ENCODE measurements around the gene POLR1F. TPM values are rescaled to one million over a fixed set of nuclear protein-coding genes. Genes with fewer than 3 reads are reported as not detected.

POLR1F gene
- total RNA-seq = 10 to 100 TPM in 3 of 4 donors, 1 to 10 TPM in 1; 5.6 to 15.8 (median 12.1) TPM

GRCh38 chr7:19708397-19709248 lies at the start of gene POLR1F:
Gene POLR1F (minus strand): TSS chr7:19709037. CDS start chr7:19709016, 21 bp downstream.
- H3K36me3 ChIP-seq = peaks cover 0 to 5% (median 0%) of the 10 kb centered on the region in 3 donors
- TF ChIP-seq, protein P1, sequence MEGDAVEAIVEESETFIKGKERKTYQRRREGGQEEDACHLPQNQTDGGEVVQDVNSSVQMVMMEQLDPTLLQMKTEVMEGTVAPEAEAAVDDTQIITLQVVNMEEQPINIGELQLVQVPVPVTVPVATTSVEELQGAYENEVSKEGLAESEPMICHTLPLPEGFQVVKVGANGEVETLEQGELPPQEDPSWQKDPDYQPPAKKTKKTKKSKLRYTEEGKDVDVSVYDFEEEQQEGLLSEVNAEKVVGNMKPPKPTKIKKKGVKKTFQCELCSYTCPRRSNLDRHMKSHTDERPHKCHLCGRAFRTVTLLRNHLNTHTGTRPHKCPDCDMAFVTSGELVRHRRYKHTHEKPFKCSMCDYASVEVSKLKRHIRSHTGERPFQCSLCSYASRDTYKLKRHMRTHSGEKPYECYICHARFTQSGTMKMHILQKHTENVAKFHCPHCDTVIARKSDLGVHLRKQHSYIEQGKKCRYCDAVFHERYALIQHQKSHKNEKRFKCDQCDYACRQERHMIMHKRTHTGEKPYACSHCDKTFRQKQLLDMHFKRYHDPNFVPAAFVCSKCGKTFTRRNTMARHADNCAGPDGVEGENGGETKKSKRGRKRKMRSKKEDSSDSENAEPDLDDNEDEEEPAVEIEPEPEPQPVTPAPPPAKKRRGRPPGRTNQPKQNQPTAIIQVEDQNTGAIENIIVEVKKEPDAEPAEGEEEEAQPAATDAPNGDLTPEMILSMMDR (IDR thresholded peaks at IDR 0.05) = peak; percentile 84 to 98 (median 92)
- peak in 2 of 4 donors; percentile 76 to 84 for TF ChIP-seq POLR2A (IDR thresholded peaks at IDR 0.05)
- DNase-seq = peak; percentile 60
- peak within 1 kb of the TSS; percentile 77 to 92 (median 88) for H3K4me3 ChIP-seq
- no peaks in the 10 kb centered on the region for H3K9me3 ChIP-seq
- peak within 1 kb of the TSS; percentile 72 to 85 (median 81) for H3K27ac ChIP-seq
- H3K4me1 ChIP-seq = peaks cover 7 to 35% (median 9%) of the 10 kb centered on the region in 3 donors
- intact Hi-C loops (cut with DNase I) = no loop called here
- 0% methylated on average over 41 to 46 of the region's 56 CpGs for WGBS, 2 donors
- no peaks in the 10 kb centered on the region for H3K27me3 ChIP-seq

DNA sequence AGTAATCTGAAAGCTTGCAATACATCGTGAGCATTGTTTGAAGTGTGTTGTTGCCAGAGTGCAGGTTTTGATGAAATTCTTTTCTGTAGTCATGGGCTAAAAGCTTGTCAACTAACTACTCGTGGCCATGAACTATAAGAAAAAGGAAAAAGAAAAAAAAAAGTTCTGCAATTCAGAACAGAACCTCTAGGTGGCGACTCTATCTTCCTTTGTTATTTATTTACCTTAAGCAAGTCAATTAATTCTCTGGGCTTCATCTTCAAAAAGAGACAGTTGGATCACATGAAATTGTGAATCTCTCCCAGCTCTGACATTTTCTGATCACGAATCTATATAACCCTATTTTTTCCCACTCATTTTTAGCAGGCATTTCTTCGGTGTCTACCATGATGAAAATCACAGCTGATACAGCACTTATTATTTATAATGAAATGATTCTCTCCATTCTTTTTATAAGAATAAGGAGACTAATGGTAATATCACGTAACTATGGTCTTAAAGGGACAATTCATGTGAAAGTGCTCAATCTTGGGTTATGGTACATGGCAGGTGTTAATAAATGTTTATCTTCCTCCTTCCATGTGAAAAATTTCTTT lies 45.8 kb upstream of the POLR1F start:
- no peak for DNase-seq
- WGBS, 2 donors = 27 to 34% methylated on average over 6 of the region's 6 CpGs
- intact Hi-C loops (cut with DNase I) = loop anchor here (10.0 kb wide), 2 partner anchors 560 to 840 kb away; no protein-coding TSS in a partner anchor

DNA sequence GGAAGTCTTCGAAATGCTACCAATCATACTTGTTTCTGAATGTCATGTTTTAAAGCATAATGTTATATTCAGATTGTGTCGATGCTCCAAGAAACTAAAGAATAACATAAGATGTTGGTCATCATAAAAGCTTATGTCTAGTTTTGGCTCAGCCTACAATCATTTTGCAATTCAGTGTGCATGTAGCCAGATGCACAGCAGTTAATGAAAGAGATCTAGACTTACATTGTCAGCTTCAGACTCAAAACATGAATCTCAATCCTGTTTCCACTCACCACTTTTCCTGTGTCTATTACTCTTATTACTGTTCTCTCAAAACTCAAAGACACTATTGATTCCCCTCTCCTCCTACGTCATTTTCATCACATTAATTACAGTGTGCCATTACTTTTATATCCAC lies 43.2 kb upstream of the POLR1F start:
- H3K27me3 ChIP-seq = no peaks in the 10 kb centered on the region
- H3K9me3 ChIP-seq = no peaks in the 10 kb centered on the region
- peaks cover 0 to 10% (median 0%) of the 10 kb centered on the region in 3 donors for H3K4me1 ChIP-seq
- no peak for DNase-seq
- no peaks in the 10 kb centered on the region for H3K36me3 ChIP-seq
- H3K27ac ChIP-seq = no peak overlapping the region
- WGBS, 2 donors = 71 to 74% methylated on average over 3 of the region's 3 CpGs
- TF ChIP-seq, protein P1 (IDR thresholded peaks at IDR 0.05) = no peak
- no peak for TF ChIP-seq POLR2A (IDR thresholded peaks at IDR 0.05)
- intact Hi-C loops (cut with DNase I) = loop anchor here (10.0 kb wide), 2 partner anchors 563 to 843 kb away; no protein-coding TSS in a partner anchor
- H3K4me3 ChIP-seq = no peak overlapping the region

More for the DNA sequence above, 45.8 kb upstream of the POLR1F start:
- H3K27ac ChIP-seq = no peak overlapping the region
- no peaks in the 10 kb centered on the region for H3K36me3 ChIP-seq
- peaks cover 0 to 6% (median 0%) of the 10 kb centered on the region in 3 donors for H3K4me1 ChIP-seq
- no peaks in the 10 kb centered on the region for H3K27me3 ChIP-seq
- no peaks in the 10 kb centered on the region for H3K9me3 ChIP-seq
- no peak for TF ChIP-seq POLR2A (IDR thresholded peaks at IDR 0.05)
- TF ChIP-seq, protein P1 (IDR thresholded peaks at IDR 0.05) = peak; percentile 45 to 75 (median 59)
- no peak overlapping the region for H3K4me3 ChIP-seq

- 37 to 41% methylated on average over 4 of the region's 4 CpGs for WGBS, 2 donors
- Histone ChIP-seq H3K36me3 (no peaks in the 10 kb centered on the region), H3K4me1 (peaks cover 0 to 10% (median 0%) of the 10 kb centered on the region in 3 donors), H3K27me3 (no peaks in the 10 kb centered on the region), H3K4me3 (no peak overlapping the region), H3K9me3 (no peaks in the 10 kb centered on the region), H3K27ac (no peak overlapping the region)
- intact Hi-C loops (cut with DNase I) = loop anchor here (10.0 kb wide), 2 partner anchors 565 to 845 kb away; no protein-coding TSS in a partner anchor
- TF ChIP-seq, protein P1 (IDR thresholded peaks at IDR 0.05) = no peak
- no peak for TF ChIP-seq POLR2A (IDR thresholded peaks at IDR 0.05)
- DNase-seq = no peak
These were observed 40.8 kb upstream of the POLR1F start for GRCh38 chr7:19749658-19750057.

Data from esophagus squamous epithelium (tissue), 5 donors.